HG03135 (cell line): ENCODE data around the gene ASIC1.

ENCODE experiments used
- ATAC-seq: cut with Tn5 transposase; IDR thresholded peaks from one replicate; pipeline ENCODE4 v1.9.1; 2021; ENCODE audit warnings: mild to moderate bottlenecking, moderate library complexity; ENCODE audit not compliant: unreplicated experiment

ASIC1 gene

DNA sequence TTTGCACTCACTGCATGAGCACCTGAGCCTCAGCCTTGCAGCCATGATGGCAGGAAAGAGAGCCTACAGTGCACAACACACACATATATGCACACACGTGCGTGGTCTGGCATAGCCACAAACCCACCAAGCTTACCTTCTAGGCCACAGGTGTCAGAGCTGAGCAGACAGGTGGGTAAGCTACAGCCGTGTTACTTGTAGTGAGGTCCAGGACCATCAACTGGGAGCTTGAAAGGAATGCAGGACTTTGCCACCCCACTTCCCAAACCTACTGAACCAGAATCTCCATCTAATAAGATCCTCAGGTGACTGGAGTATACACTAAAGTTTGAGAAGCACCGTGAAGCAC is 2.7 kb downstream of the ASIC1 start:
- ATAC-seq = no peak

DNA sequence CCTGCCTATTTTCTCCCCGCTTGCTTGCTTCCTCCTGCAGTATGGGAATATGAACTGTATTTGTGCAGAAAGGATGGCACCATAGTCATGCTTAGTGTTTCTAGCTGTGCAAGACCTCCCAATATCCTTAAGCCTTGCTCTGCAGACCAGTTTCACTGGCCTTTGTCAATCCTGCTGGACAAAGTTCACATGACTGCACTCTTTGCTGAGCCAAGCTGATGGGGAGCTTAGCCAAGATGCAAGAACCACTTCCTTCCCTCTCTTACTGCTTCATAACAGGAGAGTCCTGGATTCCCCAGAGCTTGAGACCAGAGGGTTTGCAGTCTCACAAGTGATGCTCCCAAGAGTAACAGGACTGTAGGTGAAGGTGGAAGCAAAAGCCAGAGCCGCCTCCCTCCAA is 3.8 kb downstream of the ASIC1 start:
- no peak for ATAC-seq

DNA sequence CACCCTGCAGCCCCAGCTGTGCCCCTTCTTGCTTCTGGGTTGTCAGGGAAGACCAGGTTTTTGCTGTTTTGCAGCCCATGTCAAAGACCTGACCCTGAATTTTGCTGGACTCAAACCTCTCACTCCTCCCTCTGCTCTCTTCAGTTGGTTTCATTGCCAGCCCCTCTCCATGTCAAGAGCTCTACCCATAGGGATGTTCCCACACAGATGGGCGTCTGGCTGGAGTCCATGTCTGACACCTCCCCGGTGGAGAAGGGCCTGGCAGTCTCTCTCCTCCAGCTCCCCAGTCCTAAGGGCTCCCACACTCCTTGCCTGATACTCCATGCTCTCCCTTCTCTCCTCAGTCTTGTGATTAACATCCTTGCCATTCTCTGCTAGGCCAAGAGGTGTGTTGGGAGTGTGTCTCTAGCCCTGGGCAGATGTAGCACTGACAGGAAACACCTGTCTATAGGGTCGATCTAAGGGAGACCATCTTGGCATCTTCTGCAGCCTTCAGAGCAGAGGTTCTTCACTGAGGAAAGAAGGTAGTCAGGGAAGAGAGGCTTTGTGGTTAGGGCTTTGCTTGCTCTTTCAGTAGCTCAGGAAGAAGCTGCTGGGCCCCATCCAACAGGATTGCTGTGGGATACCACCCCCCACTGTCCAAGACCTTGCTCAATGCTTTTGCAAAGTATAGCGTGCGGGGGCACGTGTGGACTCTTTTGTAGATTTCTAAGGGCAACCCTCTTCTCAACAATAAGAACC is 4.7 kb downstream of the ASIC1 start:
- no peak for ATAC-seq

DNA sequence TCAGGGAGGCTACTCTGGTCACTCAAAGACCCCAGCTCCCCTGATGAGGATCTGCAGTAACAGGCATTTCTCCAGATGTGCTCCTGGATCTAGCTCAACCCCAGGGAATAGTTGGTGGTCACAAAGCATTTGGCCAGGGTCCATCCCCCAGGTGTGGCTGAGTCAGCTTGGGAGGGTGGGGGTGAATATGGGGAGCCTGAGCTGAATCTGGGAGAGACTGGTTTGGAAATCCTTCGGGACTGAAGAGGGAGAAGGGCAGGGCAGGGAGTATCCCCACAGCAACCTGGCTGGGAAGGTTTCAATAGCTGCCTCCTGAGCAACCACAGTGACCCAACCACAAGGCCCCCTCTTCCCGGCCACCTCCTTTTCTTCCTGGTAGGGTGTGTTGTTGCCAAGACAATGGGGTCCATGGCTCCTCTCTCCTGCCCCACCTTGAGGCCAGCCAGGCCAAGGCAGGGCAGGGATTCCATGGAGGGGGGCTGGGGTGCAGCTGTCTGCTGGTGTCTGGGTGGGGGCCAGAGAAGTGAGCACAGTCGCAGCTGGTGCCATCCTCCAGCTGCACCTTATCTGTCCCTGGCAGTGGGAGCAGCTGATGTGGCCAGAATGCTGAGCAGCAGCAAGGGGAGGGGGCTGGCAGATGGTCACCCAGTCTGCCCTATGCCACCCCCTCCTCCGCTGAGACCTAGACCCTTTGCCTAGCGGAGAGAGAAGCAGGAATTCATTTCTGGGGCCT is 5.5 kb downstream of the ASIC1 start:
- no peak for ATAC-seq

DNA sequence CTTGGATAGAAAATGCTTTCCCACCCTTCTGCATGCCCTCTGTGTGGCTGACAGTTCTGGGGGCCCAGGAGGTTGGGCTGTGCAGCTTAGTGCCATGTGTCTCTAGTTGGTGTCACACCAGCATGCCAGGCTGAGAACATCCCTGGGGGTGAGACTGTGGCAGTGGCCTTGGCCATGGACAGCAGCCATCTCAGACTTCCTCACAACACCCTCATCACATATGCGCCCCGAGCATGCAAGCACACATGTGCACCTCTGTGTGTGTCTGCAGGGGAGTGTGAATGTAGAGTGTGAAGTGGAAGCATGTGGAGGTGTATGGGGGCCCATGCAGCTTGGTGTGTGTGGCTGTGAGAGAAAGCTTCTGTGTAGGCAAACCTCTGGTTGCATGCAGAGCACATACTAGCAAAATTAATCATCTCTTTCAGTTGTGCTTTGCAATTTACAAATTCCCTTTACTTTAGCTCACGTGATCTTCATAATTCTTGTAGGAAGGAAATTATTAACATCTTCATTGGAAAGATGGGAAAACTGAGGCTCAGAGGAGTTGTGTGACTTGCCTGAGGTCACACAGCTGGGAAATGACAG is 8.4 kb downstream of the ASIC1 start:
- ATAC-seq = no peak

DNA sequence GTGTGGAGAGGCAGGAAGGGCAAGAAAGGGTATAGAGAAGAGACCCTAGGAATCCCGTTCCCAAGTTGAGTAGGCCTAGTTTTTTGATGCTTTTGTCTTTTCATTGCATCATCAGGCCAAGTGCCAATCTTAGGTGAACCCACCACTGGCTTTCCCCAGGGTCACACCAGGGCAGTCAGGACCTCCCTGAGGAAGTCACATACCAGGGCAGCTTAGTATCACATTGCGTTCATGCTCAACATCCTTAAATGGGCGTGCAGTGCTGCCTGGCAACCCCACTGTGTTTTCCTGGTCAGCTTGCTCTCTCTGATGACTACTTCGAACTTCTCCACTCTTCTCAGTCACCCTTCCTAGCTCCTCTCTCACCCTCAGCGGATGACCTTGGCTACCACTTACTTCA is 9.0 kb downstream of the ASIC1 start:
- ATAC-seq = no peak

DNA sequence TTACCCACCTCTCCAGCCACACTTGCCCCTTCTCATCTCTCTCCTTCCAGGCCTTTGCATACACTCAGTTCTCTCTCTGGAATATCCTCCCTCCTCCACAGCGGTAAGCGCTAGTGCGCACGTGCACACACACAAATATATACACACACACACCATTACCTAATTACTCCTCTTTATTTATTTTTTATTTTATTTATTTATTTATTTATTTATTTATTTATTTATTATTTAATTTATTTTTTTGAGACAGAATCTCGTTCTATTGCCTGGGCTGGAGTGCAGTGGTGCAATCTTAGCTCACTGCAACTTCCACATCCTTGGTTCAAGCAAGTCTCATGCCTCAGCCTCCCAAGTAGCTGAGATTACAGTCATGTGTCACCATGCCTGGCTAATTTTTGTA is 11.7 kb downstream of the ASIC1 start:
- no peak for ATAC-seq

DNA sequence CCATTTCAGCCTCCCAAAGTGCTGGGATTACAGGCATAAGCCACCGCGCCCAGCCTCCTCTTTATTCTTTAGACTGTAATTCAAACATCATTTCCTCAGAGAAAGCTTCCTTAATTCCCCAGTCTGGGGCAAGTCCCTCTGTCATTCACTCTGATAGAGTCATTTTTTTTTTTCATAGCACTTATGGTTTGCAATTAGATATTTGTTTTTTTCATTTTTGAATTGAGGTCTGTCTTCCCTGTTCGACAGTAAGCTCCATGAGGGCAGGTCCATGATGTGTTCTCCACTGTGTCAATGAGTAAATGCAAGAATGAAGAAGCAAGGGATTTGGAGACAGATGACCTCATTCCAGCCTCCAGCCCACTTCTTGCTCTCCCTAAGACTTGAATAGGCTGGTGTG is 12.1 kb downstream of the ASIC1 start:
- no peak for ATAC-seq

DNA sequence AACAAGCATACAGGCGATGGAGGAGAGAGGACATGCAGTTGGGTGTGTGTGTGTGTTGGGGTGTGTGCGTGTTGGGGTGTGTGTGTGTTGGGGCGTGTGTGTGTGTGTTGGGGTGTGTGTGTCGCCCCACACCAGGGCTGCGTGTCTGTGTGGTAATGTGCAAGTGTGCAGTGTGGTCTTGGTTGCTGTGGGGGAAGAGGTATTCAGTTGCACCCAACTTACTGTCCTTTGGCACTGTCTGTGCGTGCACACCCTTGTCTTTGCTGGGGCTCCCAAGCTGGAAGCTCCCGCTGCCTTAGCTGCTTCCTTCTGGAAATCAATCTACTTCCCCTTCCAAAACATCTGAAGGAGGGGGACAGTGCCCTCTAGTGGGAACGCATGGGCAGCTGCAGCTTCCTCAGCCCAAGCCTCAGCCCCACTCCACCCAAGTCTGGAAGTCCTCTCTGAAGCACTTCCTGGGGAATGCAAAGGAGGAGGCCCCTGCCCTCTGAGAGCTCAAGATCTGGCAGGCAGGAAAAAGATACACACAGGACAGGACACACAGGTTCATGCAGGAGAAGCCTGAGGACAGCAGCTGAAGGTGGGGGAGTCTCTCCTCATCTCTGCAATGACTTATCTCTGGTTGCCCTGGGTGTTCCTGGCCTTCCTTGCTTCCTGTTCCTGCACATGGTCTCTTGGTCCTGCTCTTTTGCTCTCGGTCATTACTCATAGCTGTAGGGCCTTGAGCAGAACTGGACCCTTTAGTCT is 13.1 kb downstream of the ASIC1 start:
- ATAC-seq = no peak

DNA sequence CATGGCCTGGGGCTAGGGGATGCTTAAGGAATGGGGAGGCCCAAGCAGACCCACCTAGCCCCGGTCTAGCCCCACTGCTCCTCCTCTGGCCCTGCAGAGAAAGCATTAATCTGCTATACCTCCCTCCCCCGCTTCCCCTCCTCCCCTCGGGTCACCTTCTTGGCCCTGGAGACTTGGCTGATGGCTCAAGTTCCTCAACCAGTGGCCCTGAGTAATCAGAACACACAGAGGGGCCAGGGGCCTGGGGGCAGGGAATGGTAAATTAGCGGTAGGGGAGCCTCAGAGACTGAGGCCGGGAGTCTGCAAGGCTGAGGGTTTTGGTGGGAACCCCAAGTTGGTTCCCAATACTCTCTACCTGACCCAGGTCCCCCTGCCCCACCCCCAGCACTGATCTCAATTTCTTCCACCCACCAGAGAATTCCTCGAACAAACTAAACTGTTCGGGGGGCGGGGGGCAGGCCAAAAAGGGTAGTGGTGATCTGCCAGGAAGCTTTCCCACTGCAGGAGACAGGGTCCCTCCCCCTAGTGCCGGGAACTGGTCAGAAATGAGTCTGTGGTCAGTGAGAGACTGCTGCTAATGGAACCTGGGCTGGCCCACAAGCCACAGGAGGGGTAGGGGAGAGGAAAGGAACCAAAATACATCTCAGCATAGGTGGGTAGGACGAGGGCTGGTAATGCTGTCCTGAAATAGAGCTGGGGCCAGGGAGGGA is 15.0 kb downstream of the ASIC1 start:
- no peak for ATAC-seq

DNA sequence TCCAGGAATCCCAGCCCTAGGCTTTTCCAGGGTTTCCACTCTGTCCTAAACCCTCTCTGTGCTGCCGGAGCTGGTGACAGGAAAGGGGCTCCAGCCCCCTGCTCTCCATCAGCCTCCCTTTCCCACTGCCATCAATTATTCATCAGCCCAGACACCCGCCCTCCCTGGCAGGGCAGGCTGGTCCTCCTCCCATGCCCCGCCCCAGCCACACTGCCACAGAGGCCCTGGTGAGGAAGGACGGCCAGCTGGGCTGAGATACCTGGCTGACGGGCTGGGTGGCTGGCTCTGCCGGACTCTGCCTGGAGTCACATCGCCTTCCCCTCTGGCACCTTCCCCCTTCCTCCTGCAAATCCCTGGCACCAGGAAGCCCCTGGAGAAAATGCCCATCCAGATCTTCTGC is 15.8 kb downstream of the ASIC1 start:
- no peak for ATAC-seq

DNA sequence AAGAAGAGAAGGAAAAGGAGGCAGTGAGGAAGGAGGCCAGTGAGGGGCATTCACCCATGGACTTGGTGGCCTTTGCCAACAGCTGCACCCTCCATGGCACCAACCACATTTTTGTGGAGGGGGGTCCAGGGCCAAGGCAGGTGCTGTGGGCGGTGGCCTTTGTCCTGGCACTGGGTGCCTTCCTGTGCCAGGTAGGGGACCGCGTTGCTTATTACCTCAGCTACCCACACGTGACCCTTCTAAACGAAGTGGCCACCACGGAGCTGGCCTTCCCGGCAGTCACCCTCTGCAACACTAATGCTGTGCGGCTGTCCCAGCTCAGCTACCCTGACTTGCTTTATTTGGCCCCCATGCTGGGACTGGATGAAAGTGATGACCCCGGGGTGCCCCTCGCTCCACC is 16.3 kb downstream of the ASIC1 start:
- ATAC-seq = no peak

DNA sequence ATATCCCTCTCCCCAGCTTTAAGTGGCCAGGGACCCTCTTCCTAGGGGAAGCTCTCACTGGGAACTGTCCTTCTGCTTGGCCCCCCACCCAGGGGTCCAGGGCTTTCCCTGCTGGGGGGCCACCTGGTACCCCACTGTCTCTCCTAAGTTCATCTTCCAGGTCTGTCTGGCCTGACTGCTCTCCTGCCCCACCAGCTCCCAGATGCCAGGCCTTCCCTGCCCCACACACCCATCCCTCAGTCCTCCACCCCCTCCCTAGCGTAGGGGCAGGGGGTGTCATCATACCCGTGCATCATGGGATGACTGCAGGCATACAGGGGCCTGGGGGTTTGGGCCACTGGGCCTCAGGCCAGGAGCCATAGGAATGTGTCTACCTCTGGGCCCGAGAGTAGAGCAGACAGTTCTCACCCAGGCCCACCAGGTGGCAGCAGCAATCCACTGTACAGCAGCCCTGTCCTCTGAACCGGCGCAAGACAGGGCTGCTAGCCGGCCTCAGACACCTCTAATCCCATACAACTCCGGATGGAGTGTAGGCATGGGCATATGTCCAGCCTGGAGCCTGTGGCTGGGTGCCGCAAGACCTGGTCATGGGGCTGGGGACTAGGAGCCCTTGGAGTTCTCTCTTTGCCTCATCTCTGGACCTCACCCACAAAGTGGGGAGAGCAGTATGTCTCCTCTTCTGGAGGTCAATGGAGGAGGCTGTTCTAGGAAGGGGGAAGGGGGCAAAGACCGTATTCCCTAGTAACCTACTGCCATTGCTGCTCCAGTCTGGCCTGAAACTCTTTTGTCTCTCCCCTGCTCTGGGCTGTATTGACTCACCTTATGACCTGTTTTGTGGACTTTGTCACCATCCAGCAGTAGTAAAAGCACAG is 17.8 kb downstream of the ASIC1 start:
- peak; percentile 66 for ATAC-seq

DNA sequence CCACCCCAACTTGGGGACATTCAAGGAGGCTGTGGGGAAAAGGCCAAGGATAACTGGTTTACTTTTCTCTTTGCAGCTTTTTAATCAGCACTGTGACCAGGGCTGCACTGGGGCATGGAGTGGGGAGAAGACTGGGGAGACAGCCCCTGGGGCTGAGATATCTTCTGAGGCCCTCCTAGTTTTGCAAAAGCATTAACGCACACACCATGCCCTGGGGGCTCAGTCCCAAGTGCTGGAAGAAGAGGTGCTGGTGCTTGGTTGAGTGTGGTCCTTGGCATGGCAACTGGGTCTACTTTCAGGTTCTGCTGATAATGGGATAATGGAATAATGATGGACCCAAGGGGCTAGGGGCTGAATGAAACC is 18.4 kb downstream of the ASIC1 start:
- no peak for ATAC-seq

DNA sequence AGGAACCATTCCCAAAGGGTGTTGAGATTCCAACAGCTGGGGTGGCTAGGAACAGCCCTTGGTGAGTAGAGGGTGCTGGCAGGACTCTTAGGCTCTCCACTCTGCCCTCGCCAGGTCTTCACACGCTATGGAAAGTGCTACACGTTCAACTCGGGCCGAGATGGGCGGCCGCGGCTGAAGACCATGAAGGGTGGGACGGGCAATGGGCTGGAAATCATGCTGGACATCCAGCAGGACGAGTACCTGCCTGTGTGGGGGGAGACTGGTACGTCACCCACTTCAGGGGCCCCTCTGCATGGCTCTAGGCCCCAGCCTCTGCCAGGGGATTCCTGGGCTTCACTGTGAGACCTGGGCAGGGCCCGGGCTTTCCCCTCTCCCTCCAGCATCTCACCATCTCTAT is 19.7 kb downstream of the ASIC1 start:
- ATAC-seq = no peak

DNA sequence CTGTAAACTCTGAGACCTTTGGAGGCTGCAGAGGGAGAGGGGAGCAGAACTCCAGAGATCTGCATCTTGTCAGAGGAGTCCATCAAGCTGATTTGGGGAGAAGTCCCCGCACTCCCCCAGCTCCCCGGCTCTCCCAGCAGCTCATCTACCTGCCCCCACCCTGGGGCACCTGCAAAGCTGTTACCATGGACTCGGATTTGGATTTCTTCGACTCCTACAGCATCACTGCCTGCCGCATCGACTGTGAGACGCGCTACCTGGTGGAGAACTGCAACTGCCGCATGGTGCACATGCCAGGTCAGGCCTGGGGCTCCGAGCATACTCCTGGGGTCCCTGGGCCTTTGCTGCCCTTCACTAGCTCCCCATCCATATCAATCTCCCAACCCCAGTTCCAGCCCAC is 20.9 kb downstream of the ASIC1 start:
- ATAC-seq = no peak

DNA sequence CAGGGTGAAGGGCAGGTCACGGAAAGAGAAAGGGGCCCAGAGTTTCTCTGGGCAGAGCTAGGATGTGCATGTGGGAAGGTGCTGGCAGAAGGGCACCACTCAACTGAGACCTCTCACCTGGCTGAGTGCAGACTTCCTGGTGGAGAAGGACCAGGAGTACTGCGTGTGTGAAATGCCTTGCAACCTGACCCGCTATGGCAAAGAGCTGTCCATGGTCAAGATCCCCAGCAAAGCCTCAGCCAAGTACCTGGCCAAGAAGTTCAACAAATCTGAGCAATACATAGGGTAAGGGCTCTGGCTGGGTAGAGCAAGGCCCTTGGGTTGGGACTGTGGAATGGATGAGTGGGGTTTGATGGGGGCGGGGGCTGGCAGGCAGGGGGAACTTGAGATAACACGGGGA is 22.4 kb downstream of the ASIC1 start:
- no peak for ATAC-seq

DNA sequence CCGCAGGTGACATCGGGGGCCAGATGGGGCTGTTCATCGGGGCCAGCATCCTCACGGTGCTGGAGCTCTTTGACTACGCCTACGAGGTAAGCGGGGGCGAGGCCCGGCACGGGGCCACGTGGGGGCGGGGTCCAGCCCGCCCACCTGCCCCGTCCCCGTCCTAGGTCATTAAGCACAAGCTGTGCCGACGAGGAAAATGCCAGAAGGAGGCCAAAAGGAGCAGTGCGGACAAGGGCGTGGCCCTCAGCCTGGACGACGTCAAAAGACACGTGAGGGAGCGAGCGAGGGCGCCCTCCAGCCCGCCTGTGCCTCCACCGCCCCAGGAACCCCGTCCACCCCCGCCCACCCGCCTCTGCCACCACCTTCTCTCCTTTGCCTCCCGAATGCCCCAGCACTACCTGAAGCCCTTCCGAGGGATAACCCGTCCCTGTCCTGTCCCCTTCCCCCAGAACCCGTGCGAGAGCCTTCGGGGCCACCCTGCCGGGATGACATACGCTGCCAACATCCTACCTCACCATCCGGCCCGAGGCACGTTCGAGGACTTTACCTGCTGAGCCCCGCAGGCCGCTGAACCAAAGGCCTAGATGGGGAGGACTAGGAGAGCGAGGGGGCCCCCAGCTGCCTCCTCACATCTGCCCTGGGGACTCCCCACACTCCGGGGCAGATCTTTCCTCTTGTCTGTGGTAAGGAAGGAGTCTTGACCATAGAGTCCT is 23.9 kb downstream of the ASIC1 start:
- no peak for ATAC-seq

DNA sequence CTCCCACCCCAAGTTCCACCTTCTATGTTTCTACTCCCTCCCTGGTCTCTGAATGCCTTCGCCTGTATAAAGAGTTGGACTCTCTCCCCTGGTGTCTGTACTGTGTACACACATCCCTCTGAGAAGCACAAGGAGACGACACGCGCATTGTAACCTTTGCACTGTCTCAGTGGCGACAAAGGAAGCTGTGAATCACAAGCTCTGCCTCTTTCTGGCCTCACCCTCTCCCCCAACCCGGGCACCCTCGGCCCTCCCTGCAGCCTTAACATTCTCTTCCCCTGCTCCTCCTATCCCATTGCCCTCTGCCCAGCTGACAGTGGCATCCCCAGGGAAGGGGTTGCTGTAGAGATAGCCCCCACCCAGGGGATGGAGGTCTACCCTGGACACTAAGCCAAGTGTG is 25.2 kb downstream of the ASIC1 start:
- no peak for ATAC-seq

DNA sequence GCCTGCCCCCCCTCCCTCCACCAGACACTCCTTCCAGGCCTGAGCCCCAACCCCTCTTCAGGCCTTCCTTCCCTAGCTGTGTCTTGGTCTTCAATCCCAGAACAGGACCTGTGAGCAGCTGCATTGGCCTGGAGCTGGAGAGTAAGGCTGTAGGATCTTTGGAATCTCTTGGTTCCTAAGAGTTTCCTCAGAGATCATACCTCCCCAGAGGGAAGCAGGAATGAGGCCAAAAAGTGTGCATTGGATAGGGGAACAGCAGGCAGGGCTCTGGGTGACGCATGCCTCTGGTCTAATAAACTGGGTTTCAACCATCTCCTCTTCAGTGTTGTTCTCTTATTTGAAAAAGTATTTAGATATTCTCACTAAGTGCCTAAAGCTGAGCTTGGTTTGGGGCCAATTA is 25.9 kb downstream of the ASIC1 start:
- ATAC-seq = no peak
